Renal cortical epithelial cell (primary cell): ENCODE measurements around the gene PAK1. TPM values are rescaled to one million over a fixed set of nuclear protein-coding genes. Genes with fewer than 3 reads are reported as not detected.

Source experiments
- DNase-seq: peaks from one replicate; pipeline ENCODE4 v3.0.0-alpha.2; 2011; ENCODE audit warnings: low read depth
- total RNA-seq: library from RNA; depleted of rRNA; stranded (reverse); fragments of >200 nt; gene quantifications from 2 replicates; pipeline ENCODE4 v1.2.3, GENCODE V29; 2014

Gene PAK1
- total RNA-seq, 1 donor from 2014 or later = 30.0 TPM

GRCh38 chr11:77309401-77310085 lies 164.4 kb downstream of the PAK1 start:
- DNase-seq = no peak

GRCh38 chr11:77308838-77309237 lies 165.1 kb downstream of the PAK1 start:
- DNase-seq = no peak

GRCh38 chr11:77303328-77303727 lies 170.6 kb downstream of the PAK1 start:
- DNase-seq = no peak

- DNase-seq = no peak
Observed at GRCh38 chr11:77302752-77303151, 171.1 kb downstream of the PAK1 start.

- DNase-seq = no peak
Observed at GRCh38 chr11:77301510-77301909, 172.4 kb downstream of the PAK1 start, which contains the start of gene GDPD4. TSS of gene GDPD4 (minus strand) at chr11:77301686. CDS start at chr11:77285137, 16,549 bp downstream.

- DNase-seq = no peak
Observed at GRCh38 chr11:77300695-77301094, 173.2 kb downstream of the PAK1 start.

- DNase-seq = peak; percentile 53
Observed at GRCh38 chr11:77300028-77300427, 173.9 kb downstream of the PAK1 start.

- DNase-seq = peak; percentile 44
Observed at GRCh38 chr11:77299528-77299993, 174.3 kb downstream of the PAK1 start.

- no peak for DNase-seq
Observed at GRCh38 chr11:77294040-77294439, 179.9 kb downstream of the PAK1 start.

GRCh38 chr11:77289737-77290136 lies 184.2 kb downstream of the PAK1 start:
- no peak for DNase-seq

- DNase-seq = peak; percentile 19
Observed at GRCh38 chr11:77287615-77288273, 186.2 kb downstream of the PAK1 start.

GRCh38 chr11:77287136-77287535 lies 186.8 kb downstream of the PAK1 start:
- no peak for DNase-seq

- no peak for DNase-seq
Observed at GRCh38 chr11:77284476-77285468, 189.1 kb downstream of the PAK1 start.

GRCh38 chr11:77283101-77283500 lies 190.8 kb downstream of the PAK1 start:
- no peak for DNase-seq

- peak; percentile 9 for DNase-seq
Observed at GRCh38 chr11:77278595-77279506, 195.0 kb downstream of the PAK1 start.

GRCh38 chr11:77276271-77276670 lies 197.6 kb downstream of the PAK1 start:
- DNase-seq = no peak

Other genes with a start within 250 kb of the PAK1 start
- not detected in 2 replicates for gene GDPD4, start 172.4 kb downstream of the PAK1 start, total RNA-seq
- 2.1 and 3.8 TPM in 2 replicates for gene AQP11, start 115.9 kb upstream of the PAK1 start, total RNA-seq
- 132 and 183 TPM in 2 replicates for gene CLNS1A, start 163.7 kb upstream of the PAK1 start, total RNA-seq